Measurements from ENCODE around the gene RNF115. TPM values are rescaled to one million over a fixed set of nuclear protein-coding genes. Genes with fewer than 3 reads are reported as not detected.
A peak's percentile ranks its signal among the peaks of the same experiment; 100 is the strongest.

RNF115 gene
- total and polyA plus RNA-seq, 2 of the 13 experiments (the other 11 are each of a cell fraction or from before 2014, with no cell fraction given): 6.0 to 10.1 TPM

DNA sequence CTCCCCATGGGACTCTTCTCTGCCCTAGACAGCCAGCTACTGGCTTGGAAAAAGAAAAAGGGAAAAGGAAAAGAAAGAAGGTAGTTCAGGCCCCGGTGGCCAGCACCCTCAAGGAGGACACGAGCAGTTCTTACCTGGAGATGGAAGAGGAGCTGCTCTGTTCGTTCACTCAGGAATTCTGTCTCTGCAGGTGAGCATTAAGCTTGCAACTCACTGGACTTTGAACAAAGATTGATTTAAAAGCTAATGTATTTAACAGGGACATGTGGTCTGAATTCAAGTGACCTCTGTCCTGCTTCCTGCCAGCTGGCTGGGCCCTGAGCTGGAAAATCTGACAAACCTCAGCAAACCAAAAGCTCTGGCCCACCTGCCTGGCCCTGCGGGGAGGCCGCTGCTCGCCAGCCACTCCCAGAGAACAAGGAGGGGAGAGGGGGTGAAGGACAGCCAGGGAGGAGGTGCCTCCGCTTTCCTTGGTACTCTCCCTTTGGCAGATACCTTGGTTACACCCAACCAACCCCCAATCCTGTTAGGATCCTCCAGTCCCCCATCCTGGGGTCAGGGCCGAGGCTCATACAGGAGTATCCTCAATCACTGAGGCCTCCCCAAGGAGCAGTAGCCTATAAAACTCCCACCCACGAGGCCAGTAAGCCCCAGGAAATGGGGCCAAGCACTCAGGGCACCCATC is 116.6 kb downstream of the RNF115 start, which contains the start of gene PDZK1 (continued):
- TF ChIP-seq, protein P1, sequence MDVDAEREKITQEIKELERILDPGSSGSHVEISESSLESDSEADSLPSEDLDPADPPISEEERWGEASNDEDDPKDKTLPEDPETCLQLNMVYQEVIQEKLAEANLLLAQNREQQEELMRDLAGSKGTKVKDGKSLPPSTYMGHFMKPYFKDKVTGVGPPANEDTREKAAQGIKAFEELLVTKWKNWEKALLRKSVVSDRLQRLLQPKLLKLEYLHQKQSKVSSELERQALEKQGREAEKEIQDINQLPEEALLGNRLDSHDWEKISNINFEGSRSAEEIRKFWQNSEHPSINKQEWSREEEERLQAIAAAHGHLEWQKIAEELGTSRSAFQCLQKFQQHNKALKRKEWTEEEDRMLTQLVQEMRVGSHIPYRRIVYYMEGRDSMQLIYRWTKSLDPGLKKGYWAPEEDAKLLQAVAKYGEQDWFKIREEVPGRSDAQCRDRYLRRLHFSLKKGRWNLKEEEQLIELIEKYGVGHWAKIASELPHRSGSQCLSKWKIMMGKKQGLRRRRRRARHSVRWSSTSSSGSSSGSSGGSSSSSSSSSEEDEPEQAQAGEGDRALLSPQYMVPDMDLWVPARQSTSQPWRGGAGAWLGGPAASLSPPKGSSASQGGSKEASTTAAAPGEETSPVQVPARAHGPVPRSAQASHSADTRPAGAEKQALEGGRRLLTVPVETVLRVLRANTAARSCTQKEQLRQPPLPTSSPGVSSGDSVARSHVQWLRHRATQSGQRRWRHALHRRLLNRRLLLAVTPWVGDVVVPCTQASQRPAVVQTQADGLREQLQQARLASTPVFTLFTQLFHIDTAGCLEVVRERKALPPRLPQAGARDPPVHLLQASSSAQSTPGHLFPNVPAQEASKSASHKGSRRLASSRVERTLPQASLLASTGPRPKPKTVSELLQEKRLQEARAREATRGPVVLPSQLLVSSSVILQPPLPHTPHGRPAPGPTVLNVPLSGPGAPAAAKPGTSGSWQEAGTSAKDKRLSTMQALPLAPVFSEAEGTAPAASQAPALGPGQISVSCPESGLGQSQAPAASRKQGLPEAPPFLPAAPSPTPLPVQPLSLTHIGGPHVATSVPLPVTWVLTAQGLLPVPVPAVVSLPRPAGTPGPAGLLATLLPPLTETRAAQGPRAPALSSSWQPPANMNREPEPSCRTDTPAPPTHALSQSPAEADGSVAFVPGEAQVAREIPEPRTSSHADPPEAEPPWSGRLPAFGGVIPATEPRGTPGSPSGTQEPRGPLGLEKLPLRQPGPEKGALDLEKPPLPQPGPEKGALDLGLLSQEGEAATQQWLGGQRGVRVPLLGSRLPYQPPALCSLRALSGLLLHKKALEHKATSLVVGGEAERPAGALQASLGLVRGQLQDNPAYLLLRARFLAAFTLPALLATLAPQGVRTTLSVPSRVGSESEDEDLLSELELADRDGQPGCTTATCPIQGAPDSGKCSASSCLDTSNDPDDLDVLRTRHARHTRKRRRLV (CRISPR knock-in tag; IDR thresholded peaks at IDR 0.05): 0 out of 2 replicates have a peak, but pooled peaks have one; percentile 58
- TF ChIP-seq RAD21 (CRISPR knock-in tag; IDR thresholded peaks at IDR 0.05) (no peak), TBX2 (CRISPR knock-in tag; IDR thresholded peaks at IDR 0.05; ENCODE audit: borderline replicate concordance) (no peak), ATF7-NPFF (CRISPR knock-in tag; IDR thresholded peaks at IDR 0.05; ENCODE audit: low read depth) (no peak), ZNF142 (CRISPR knock-in tag; IDR thresholded peaks at IDR 0.05) (no peak), ZNF770 (CRISPR knock-in tag; IDR thresholded peaks at IDR 0.05) (peak; percentile 50; the same call in 1 of the 2 replicates), TOE1 (CRISPR knock-in tag; IDR thresholded peaks at IDR 0.05) (no peak), NKX3-1 (CRISPR knock-in tag; IDR thresholded peaks at IDR 0.05) (no peak), TEAD2 (CRISPR knock-in tag; IDR thresholded peaks at IDR 0.05) (no peak)
- TF ChIP-seq, protein P2, sequence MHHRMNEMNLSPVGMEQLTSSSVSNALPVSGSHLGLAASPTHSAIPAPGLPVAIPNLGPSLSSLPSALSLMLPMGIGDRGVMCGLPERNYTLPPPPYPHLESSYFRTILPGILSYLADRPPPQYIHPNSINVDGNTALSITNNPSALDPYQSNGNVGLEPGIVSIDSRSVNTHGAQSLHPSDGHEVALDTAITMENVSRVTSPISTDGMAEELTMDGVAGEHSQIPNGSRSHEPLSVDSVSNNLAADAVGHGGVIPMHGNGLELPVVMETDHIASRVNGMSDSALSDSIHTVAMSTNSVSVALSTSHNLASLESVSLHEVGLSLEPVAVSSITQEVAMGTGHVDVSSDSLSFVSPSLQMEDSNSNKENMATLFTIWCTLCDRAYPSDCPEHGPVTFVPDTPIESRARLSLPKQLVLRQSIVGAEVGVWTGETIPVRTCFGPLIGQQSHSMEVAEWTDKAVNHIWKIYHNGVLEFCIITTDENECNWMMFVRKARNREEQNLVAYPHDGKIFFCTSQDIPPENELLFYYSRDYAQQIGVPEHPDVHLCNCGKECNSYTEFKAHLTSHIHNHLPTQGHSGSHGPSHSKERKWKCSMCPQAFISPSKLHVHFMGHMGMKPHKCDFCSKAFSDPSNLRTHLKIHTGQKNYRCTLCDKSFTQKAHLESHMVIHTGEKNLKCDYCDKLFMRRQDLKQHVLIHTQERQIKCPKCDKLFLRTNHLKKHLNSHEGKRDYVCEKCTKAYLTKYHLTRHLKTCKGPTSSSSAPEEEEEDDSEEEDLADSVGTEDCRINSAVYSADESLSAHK (CRISPR knock-in tag; IDR thresholded peaks at IDR 0.05; ENCODE audit: borderline replicate concordance): no peak

Measured in HepG2 (cell line).